ENCODE data around the gene SUN3. TPM values are rescaled to one million over a fixed set of nuclear protein-coding genes. Genes with fewer than 3 reads are reported as not detected.

SUN3 gene
- polyA plus RNA-seq, 1 of the 3 experiments (the other 2 are of a cell fraction): 0.12 TPM

- POLR2A ChIA-PET: no interaction called here
- TF ChIP-seq RCOR1 (IDR thresholded peaks at IDR 0.05; ENCODE audit: low read length): no peak
- no peak for TF ChIP-seq EP300 (IDR thresholded peaks at IDR 0.05; ENCODE audit: borderline replicate concordance in 1 of 2, low read depth in 1 of 2, low read length in 1 of 2)
- TF ChIP-seq IRF3 (IDR thresholded peaks at IDR 0.05; ENCODE audit: low read depth, low read length): no peak
- TF ChIP-seq SIN3A (IDR thresholded peaks at IDR 0.05; ENCODE audit: borderline replicate concordance, low read depth, low read length): no peak
- TF ChIP-seq JUND (IDR thresholded peaks at IDR 0.05): no peak
- no peak for TF ChIP-seq NRF1 (IDR thresholded peaks at IDR 0.05; ENCODE audit: low read depth, low read length)
- TF ChIP-seq YY1 (IDR thresholded peaks at IDR 0.05; ENCODE audit: low read depth): no peak
- TF ChIP-seq TEAD4 (IDR thresholded peaks at IDR 0.05; ENCODE audit: borderline replicate concordance, insufficient read depth): no peak
- TF ChIP-seq TAF1 (IDR thresholded peaks at IDR 0.05; ENCODE audit: borderline replicate concordance, low read depth, low read length): no peak
These were observed 71.8 kb downstream of the SUN3 start for GRCh38 chr7:47957156-47957555.

GRCh38 chr7:47956220-47956619, 72.7 kb downstream of the SUN3 start:
- Histone ChIP-seq H3K9me3 (no peaks in the 10 kb centered on the region), H3K27me3 (ENCODE audit: insufficient read depth) (no peaks in the 10 kb centered on the region), H3K4me2 (no peak overlapping the region), H3K4me1 (ENCODE audit: control insufficient read depth in 1 of 2, insufficient read depth in 2 of 2, low read depth in 1 of 2, low read length in 1 of 2) (peaks cover 4 to 5% of the 10 kb centered on the region in 2 experiments; a peak in 1 of 4 replicates), H3K79me2 (ENCODE audit: insufficient read depth) (peaks cover 4% of the 10 kb centered on the region; the same call in 1 of the 2 replicates), H4K20me1 (ENCODE audit: insufficient read depth) (no peaks in the 10 kb centered on the region), H3K27ac (ENCODE audit: low read depth in 2 of 2, low read length in 1 of 2) (no peak overlapping the region), H3K36me3 (replicated peaks in 1 of 2; ENCODE audit: control insufficient read depth in 1 of 2, insufficient read depth in 2 of 2, low read length in 1 of 2) (peaks cover 38 to 44% of the 10 kb centered on the region in 2 experiments), H3K9ac (no peak overlapping the region), H3K4me3 (ENCODE audit: low read depth in 2 of 2, low read length in 1 of 2) (no peak overlapping the region), H3F3A (replicated peaks; ENCODE audit: insufficient read depth) (no peaks in the 10 kb centered on the region), H2AFZ (ENCODE audit: low read depth) (no peak overlapping the region), H3K9me2 (no peaks in the 10 kb centered on the region)
- ChIA-PET CTCF (interaction anchor here (1.2 to 3.2 kb wide), 3 partner anchors 11 to 154 kb away, joined by 3 to 21 read pairs (median 5); no protein-coding TSS in a partner anchor), POLR2A (no interaction called here)
- 83% methylated on average over 6 of the region's 6 CpGs for WGBS (ENCODE audit: low lambda C conversion rate)
- no peak for TF ChIP-seq EP300 (IDR thresholded peaks at IDR 0.05; ENCODE audit: borderline replicate concordance in 1 of 2, low read depth in 1 of 2, low read length in 1 of 2)
- TF ChIP-seq YY1 (IDR thresholded peaks at IDR 0.05; ENCODE audit: low read depth): no peak
- TF ChIP-seq GABPA (IDR thresholded peaks at IDR 0.05; ENCODE audit: low read depth): no peak
- no peak for TF ChIP-seq MXI1 (IDR thresholded peaks at IDR 0.05; ENCODE audit: low read depth, low read length)
- no peak for DNase-seq

More at GRCh38 chr7:47957156-47957555, 71.8 kb downstream of the SUN3 start:
- H3K9ac ChIP-seq: no peak overlapping the region
- no peak for DNase-seq
- 77% methylated on average over 6 of the region's 6 CpGs for WGBS (ENCODE audit: low lambda C conversion rate)
- H3K4me2 ChIP-seq: no peak overlapping the region
- peaks cover 4% of the 10 kb centered on the region; the same call in 1 of the 2 replicates for H3K79me2 ChIP-seq (ENCODE audit: insufficient read depth)
- H3K4me3 ChIP-seq (ENCODE audit: low read depth in 2 of 2, low read length in 1 of 2): no peak overlapping the region
- H4K20me1 ChIP-seq (ENCODE audit: insufficient read depth): no peaks in the 10 kb centered on the region
- peaks cover 41 to 52% of the 10 kb centered on the region in 2 experiments for H3K36me3 ChIP-seq (replicated peaks in 1 of 2; ENCODE audit: control insufficient read depth in 1 of 2, insufficient read depth in 2 of 2, low read length in 1 of 2)
- H3F3A ChIP-seq (replicated peaks; ENCODE audit: insufficient read depth): no peaks in the 10 kb centered on the region
- CTCF ChIA-PET: interaction anchor here (0.8 to 3.2 kb wide), 4 partner anchors 10 to 761 kb away, joined by 3 to 21 read pairs (median 5); no protein-coding TSS in a partner anchor
- no peak overlapping the region for H3K27ac ChIP-seq (ENCODE audit: low read depth in 2 of 2, low read length in 1 of 2)
- H3K9me3 ChIP-seq: no peaks in the 10 kb centered on the region
- no peaks in the 10 kb centered on the region for H3K9me2 ChIP-seq
- no peaks in the 10 kb centered on the region for H3K27me3 ChIP-seq (ENCODE audit: insufficient read depth)
- H2AFZ ChIP-seq (ENCODE audit: low read depth): no peak overlapping the region
- H3K4me1 ChIP-seq (ENCODE audit: control insufficient read depth in 1 of 2, insufficient read depth in 2 of 2, low read depth in 1 of 2, low read length in 1 of 2): peaks cover 1 to 5% of the 10 kb centered on the region in 2 experiments; a peak in 1 of 4 replicates
